Activated CD4-positive, CD25-positive, alpha-beta regulatory T cell (primary cell): ENCODE results near the gene VCAM1.
"Not testable (repeated sequence)": the region's sequence is repeated elsewhere in the genome, so short reads cannot be mapped to it uniquely, and the experiment has no call there.

Source experiments
- DNase-seq, 4 experiments: peaks; one replicate each; lab custom pipeline; 2025; lab: John Stamatoyannopoulos, UW

VCAM1 gene

DNA sequence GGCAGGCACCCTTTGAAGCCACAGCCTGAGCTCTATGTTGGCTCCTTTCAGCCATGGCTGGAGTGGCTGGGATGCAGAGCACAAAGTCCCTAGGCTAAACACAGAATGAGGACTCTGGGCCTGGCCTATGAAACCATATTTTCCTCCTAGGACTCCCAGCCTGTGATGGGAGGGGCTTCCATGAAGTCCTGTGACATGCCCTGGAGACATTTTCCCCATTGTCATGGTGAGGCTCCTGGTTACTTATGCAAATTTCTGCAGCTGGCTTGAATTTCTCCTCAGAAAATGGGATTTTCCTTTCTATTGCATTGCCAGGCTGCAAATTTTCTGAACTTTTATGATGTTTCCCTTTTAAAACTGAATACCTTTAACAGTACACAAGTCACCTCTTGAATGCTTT is 61.3 kb downstream of the VCAM1 start:
- no peak for DNase-seq

DNA sequence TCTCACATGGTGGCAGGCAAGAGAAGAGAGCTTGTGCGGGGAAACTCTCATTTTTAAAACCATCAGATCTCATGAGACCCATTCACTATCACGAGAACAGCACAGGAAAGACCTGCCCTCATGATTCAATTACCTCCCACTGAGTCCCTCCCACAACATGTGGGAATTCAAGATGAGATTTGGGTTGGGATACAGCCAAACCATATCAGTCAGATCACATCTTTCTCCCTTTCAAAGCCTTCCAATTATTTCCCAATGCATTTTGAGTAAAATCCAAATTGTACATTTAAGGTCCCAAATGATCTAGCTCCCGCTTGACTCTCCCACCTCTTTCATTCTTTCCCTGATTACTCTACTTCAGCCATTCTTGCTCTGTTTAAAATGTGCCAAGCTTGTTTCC is 62.2 kb downstream of the VCAM1 start:
- not testable (repeated sequence) for DNase-seq

GRCh38 chr1:100782473-100783039 is 63.0 kb downstream of the VCAM1 start:
- DNase-seq = no peak

- no peak for DNase-seq
Observed at GRCh38 chr1:100785470-100786052, 66.0 kb downstream of the VCAM1 start.

GRCh38 chr1:100786870-100787269 is 67.3 kb downstream of the VCAM1 start:
- no peak for DNase-seq
